ENCODE data around the gene CCNJL. TPM values are rescaled to one million over a fixed set of nuclear protein-coding genes. Genes with fewer than 3 reads are reported as not detected.

Gene CCNJL
- total RNA-seq, 1 donor = 0.86 TPM

GRCh38 chr5:160237571-160238093 lies 74.7 kb downstream of the CCNJL start:
- DNase-seq (ENCODE audit: low read depth) = no peak
- TF ChIP-seq CTCF (IDR thresholded peaks at IDR 0.05; ENCODE audit: insufficient read depth, low read depth, low read length) = no peak
- H3K4me3 ChIP-seq (ENCODE audit: low read depth, low read length) = no peak overlapping the region

GRCh38 chr5:160235731-160236130 lies 76.6 kb downstream of the CCNJL start:
- no peak for TF ChIP-seq CTCF (IDR thresholded peaks at IDR 0.05; ENCODE audit: insufficient read depth, low read depth, low read length)
- no peak for DNase-seq (ENCODE audit: low read depth)
- no peak overlapping the region for H3K4me3 ChIP-seq (ENCODE audit: low read depth, low read length)

- TF ChIP-seq CTCF (IDR thresholded peaks at IDR 0.05; ENCODE audit: insufficient read depth, low read depth, low read length) = no peak
- H3K4me3 ChIP-seq (ENCODE audit: low read depth, low read length) = no peak overlapping the region
- DNase-seq (ENCODE audit: low read depth) = no peak
Measured at GRCh38 chr5:160233215-160233614, 79.1 kb downstream of the CCNJL start.

- DNase-seq (ENCODE audit: low read depth) = no peak
- TF ChIP-seq CTCF (IDR thresholded peaks at IDR 0.05; ENCODE audit: insufficient read depth, low read depth, low read length) = no peak
- H3K4me3 ChIP-seq (ENCODE audit: low read depth, low read length) = no peak overlapping the region
Measured at GRCh38 chr5:160231783-160232342, 80.5 kb downstream of the CCNJL start.

- TF ChIP-seq CTCF (IDR thresholded peaks at IDR 0.05; ENCODE audit: insufficient read depth, low read depth, low read length) = no peak
- DNase-seq (ENCODE audit: low read depth) = no peak
- H3K4me3 ChIP-seq (ENCODE audit: low read depth, low read length) = no peak overlapping the region
Measured at GRCh38 chr5:160230686-160231527, 81.5 kb downstream of the CCNJL start.

GRCh38 chr5:160229190-160229742 lies 83.1 kb downstream of the CCNJL start, which contains the start of gene FABP6:
Gene FABP6 (plus strand): TSS chr5:160229506. CDS start chr5:160229558, 52 bp downstream.
- no peak within 1 kb of the TSS for H3K4me3 ChIP-seq (ENCODE audit: low read depth, low read length)
- no peak for DNase-seq (ENCODE audit: low read depth)
- TF ChIP-seq CTCF (IDR thresholded peaks at IDR 0.05; ENCODE audit: insufficient read depth, low read depth, low read length) = no peak
